ENCODE measurements around the gene RPL32. TPM values are rescaled to one million over a fixed set of nuclear protein-coding genes. Genes with fewer than 3 reads are reported as not detected.
"Not testable (repeated sequence)": the region's sequence is repeated elsewhere in the genome, so short reads cannot be mapped to it uniquely, and the experiment has no call there.

The RPL32 gene
- total and polyA plus RNA-seq, 2 of the 4 experiments (the other 2 are of a cell fraction): 566 to 1,856 TPM

GRCh38 chr3:12791430-12791829 lies 49.9 kb downstream of the RPL32 start:
- Histone ChIP-seq H2AFZ (replicated peaks; ENCODE audit: low read length, poor library complexity) (no peak overlapping the region), H4K8ac (ENCODE audit: low read depth in 2 of 2, low read length in 2 of 2) (no peak overlapping the region), H3K4me1 (ENCODE audit: control insufficient read depth, insufficient read depth, low read length) (peaks cover 5% of the 10 kb centered on the region), H3K36me3 (ENCODE audit: control insufficient read depth, insufficient read depth, low read length) (no peaks in the 10 kb centered on the region), H2BK15ac (ENCODE audit: low read depth, low read length) (no peak overlapping the region), H3K18ac (ENCODE audit: low read depth, low read length) (no peak overlapping the region), H3K4ac (ENCODE audit: low read depth, low read length) (no peak overlapping the region), H3K14ac (replicated peaks; ENCODE audit: low read depth, low read length) (no peak overlapping the region), H3K4me2 (ENCODE audit: low read depth, low read length) (no peak overlapping the region), H2BK5ac (ENCODE audit: low read depth, low read length, poor library complexity, severe bottlenecking) (no peak overlapping the region), H3K9me1 (ENCODE audit: insufficient read depth, low read length) (peaks cover 6% of the 10 kb centered on the region), H2AK9ac (replicated peaks; ENCODE audit: low read depth, low read length, poor library complexity) (no peak overlapping the region), H4K91ac (ENCODE audit: insufficient read depth, low read depth, low read length) (no peak overlapping the region), H3K9me3 (ENCODE audit: control insufficient read depth, insufficient read depth, low read length) (no peaks in the 10 kb centered on the region), H2BK20ac (ENCODE audit: low read depth, low read length) (no peak overlapping the region), H3K27me3 (ENCODE audit: control insufficient read depth, insufficient read depth, low read length) (no peaks in the 10 kb centered on the region), H3K56ac (ENCODE audit: extremely low read depth, insufficient read depth, low read length) (no peak overlapping the region), H2AK5ac (ENCODE audit: low read depth, low read length) (no peak overlapping the region), H3K9ac (ENCODE audit: low read depth, low read length) (no peak overlapping the region), H3K4me3 (ENCODE audit: insufficient read depth, low read depth, low read length) (no peak overlapping the region), H2BK120ac (ENCODE audit: low read depth, low read length) (no peak overlapping the region), H4K5ac (ENCODE audit: low read depth, low read length) (no peak overlapping the region), H3K79me1 (ENCODE audit: low read depth in 1 of 2, low read length in 2 of 2) (peaks cover 0 to 7% of the 10 kb centered on the region in 2 experiments; a peak in 2 of 4 replicates), H4K20me1 (ENCODE audit: insufficient read depth, low read length) (no peaks in the 10 kb centered on the region), H3K23ac (ENCODE audit: low read depth, low read length) (no peak overlapping the region), H3K27ac (ENCODE audit: insufficient read depth, low read length) (no peak overlapping the region)
- BruUV-seq (replicated peaks): no TSS peak
- ChIA-PET POLR2A (ENCODE audit: unreplicated experiment) (no interaction called here), CTCF (interaction anchor here (0.6 kb wide), 1 partner anchor 27 kb away, joined by 6 read pairs; no protein-coding TSS in a partner anchor)
- no CpG with 5 or more reads among the region's 1 CpG for WGBS, 2 experiments (ENCODE audit: extremely low coverage in 2 of 2, insufficient read length in 1 of 2)
- ATAC-seq (ENCODE audit: low read depth) (no peak), DNase-seq (no peak)
- no peak for TF ChIP-seq CTCF (conservative IDR thresholded peaks at IDR 0.05; ENCODE audit: low read depth, low read length)
- no peak for TF ChIP-seq CHD1 (IDR thresholded peaks at IDR 0.05; ENCODE audit: low read depth, low read length)
- no peak for TF ChIP-seq RAD21 (IDR thresholded peaks at IDR 0.05; ENCODE audit: low read length)
- in situ Hi-C loops (cut with MboI; ENCODE audit: low sequenced_read_pairs) (no loop called here), dilution Hi-C loops (cut with HindIII; ENCODE audit: low sequenced_read_pairs, unreplicated experiment) (no loop called here), intact Hi-C loops (cut with micrococcal nuclease) (no loop called here)

GRCh38 chr3:12787967-12788690 lies 53.2 kb downstream of the RPL32 start:
- H2AK9ac ChIP-seq (replicated peaks; ENCODE audit: low read depth, low read length, poor library complexity); H3K27me3 ChIP-seq (ENCODE audit: control insufficient read depth, insufficient read depth, low read length); H3K9me1 ChIP-seq (ENCODE audit: insufficient read depth, low read length); H3K4ac ChIP-seq (ENCODE audit: low read depth, low read length); H3K27ac ChIP-seq (ENCODE audit: insufficient read depth, low read length); H2AFZ ChIP-seq (replicated peaks; ENCODE audit: low read length, poor library complexity); H3K4me1 ChIP-seq (ENCODE audit: control insufficient read depth, insufficient read depth, low read length); H2AK5ac ChIP-seq (ENCODE audit: low read depth, low read length); H4K91ac ChIP-seq (ENCODE audit: insufficient read depth, low read depth, low read length); H3K18ac ChIP-seq (ENCODE audit: low read depth, low read length); H2BK5ac ChIP-seq (ENCODE audit: low read depth, low read length, poor library complexity, severe bottlenecking); H3K36me3 ChIP-seq (ENCODE audit: control insufficient read depth, insufficient read depth, low read length); H2BK20ac ChIP-seq (ENCODE audit: low read depth, low read length); H2BK120ac ChIP-seq (ENCODE audit: low read depth, low read length); H4K5ac ChIP-seq (ENCODE audit: low read depth, low read length); in situ Hi-C loops (cut with MboI; ENCODE audit: low sequenced_read_pairs); H3K4me3 ChIP-seq (ENCODE audit: insufficient read depth, low read depth, low read length); BruUV-seq (replicated peaks); dilution Hi-C loops (cut with HindIII; ENCODE audit: low sequenced_read_pairs, unreplicated experiment); H3K9ac ChIP-seq (ENCODE audit: low read depth, low read length); H3K9me3 ChIP-seq (ENCODE audit: control insufficient read depth, insufficient read depth, low read length); H3K14ac ChIP-seq (replicated peaks; ENCODE audit: low read depth, low read length); H4K8ac ChIP-seq (ENCODE audit: low read depth in 2 of 2, low read length in 2 of 2); H3K4me2 ChIP-seq (ENCODE audit: low read depth, low read length); DNase-seq; H2BK15ac ChIP-seq (ENCODE audit: low read depth, low read length); H4K20me1 ChIP-seq (ENCODE audit: insufficient read depth, low read length); H3K56ac ChIP-seq (ENCODE audit: extremely low read depth, insufficient read depth, low read length); H3K23ac ChIP-seq (ENCODE audit: low read depth, low read length); POLR2A ChIA-PET (ENCODE audit: unreplicated experiment); ATAC-seq (ENCODE audit: low read depth); intact Hi-C loops (cut with micrococcal nuclease); H3K79me1 ChIP-seq (ENCODE audit: low read depth in 1 of 2, low read length in 2 of 2): not testable (repeated sequence)
- CTCF ChIA-PET: interaction anchor here (0.6 to 0.9 kb wide), 2 partner anchors 22 to 23 kb away, joined by 4 to 5 read pairs; no protein-coding TSS in a partner anchor
- WGBS, 2 experiments (ENCODE audit: extremely low coverage in 2 of 2, insufficient read length in 1 of 2): 75% methylated on average over 5 of the region's 23 CpGs; no CpG with 5 or more reads in 1 of the 2 experiments
